Femur (tissue), 1 donor: ENCODE data around the gene HOXB8.

ENCODE experiments used
- DNase-seq: peaks from one replicate; pipeline ENCODE4 v3.0.0-alpha.2; 2017

HOXB8 gene

GRCh38 chr17:48615047-48615962, at the start of gene HOXB8:
Gene HOXB8, minus strand, starts transcription at chr17:48615292. Its CDS starts 588 bp downstream, at chr17:48614704.
- DNase-seq: no peak

GRCh38 chr17:48663134-48663924, 48.2 kb upstream of the HOXB8 start:
- DNase-seq: no peak

- DNase-seq: no peak
Measured at GRCh38 chr17:48655913-48656312, 40.8 kb upstream of the HOXB8 start.

- no peak for DNase-seq
Measured at GRCh38 chr17:48649741-48650140, 34.6 kb upstream of the HOXB8 start.

GRCh38 chr17:48647963-48648245, 32.8 kb upstream of the HOXB8 start:
- no peak for DNase-seq

- DNase-seq: no peak
Measured at GRCh38 chr17:48647103-48647962, 32.2 kb upstream of the HOXB8 start.

GRCh38 chr17:48646183-48647102, 31.4 kb upstream of the HOXB8 start:
- no peak for DNase-seq

- DNase-seq: no peak
Measured at GRCh38 chr17:48645639-48646182, 30.6 kb upstream of the HOXB8 start.

DNA sequence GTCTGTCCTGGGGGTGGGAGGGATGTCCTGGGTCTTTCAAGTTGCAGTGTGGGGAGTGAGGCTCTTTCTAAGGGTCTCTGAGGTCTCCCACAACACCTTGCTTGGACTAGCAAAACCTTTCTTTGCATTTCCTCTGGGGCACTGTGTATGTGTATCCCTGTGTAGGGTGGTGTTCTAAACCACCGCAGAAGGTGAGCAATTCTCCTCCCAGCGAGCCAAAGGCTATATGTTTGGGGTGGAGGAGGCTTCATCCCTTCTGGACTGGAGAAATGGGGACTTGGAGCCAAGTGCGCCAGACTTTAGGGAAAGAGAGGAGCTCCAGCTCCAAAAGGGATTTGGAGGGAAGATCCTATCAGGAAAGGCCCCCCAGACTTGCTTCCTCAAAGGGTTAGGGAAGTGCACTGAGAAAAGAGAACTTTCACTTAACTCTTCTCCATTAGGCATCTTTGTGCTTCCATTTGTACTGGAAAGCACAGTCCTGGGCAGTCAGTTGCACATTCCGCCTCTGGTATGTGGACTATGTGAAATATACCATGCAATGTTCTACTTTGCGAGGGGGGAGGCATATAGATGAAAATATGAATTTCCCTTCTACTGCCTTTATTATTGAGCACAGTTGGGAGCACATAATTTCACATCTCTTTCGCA, 29.9 kb upstream of the HOXB8 start:
- DNase-seq: no peak

GRCh38 chr17:48644159-48644558, 29.1 kb upstream of the HOXB8 start:
- DNase-seq: no peak

GRCh38 chr17:48643697-48644012, 28.6 kb upstream of the HOXB8 start:
- DNase-seq: no peak

DNA sequence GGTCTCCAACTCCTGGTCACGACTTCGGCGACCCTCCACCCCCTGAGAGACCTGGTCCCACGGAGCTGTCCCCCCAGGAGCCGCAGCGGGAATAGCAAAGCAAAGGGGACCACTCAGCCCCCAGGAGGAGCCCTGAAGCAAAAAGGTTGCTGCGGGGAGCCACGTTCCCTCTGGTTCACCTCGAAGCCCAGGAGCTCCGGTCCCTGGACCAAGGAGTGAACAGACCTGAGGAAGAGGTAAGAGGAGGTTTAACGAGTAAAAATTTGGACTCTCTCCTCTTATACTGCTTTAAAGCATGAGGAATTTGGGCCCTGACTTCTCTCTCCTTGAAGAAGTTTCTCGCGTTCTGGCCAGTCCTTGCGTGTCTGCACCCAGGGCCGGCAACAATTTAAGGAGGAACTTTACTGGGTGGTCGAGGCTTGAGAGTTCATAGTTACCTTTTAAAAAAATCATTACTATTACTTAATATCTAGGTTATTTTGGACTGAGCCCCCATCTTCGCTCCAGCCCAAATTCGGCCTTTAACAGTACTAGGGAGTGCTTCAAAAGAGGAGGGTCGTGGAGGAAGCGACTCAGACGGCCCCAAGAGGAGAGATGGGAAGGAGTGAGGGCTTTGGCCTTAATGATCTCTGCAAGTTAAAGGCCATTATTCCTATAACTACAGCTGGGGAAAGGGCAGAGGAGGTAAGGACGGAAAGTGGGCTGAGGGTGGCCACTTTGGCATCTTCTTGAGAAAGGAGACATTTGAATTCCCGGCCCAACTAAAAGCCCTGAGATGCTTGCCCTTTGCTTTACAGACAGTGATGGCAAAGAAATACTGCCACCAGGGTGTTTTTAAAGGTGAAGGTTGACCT, 28.0 kb upstream of the HOXB8 start:
- no peak for DNase-seq

DNA sequence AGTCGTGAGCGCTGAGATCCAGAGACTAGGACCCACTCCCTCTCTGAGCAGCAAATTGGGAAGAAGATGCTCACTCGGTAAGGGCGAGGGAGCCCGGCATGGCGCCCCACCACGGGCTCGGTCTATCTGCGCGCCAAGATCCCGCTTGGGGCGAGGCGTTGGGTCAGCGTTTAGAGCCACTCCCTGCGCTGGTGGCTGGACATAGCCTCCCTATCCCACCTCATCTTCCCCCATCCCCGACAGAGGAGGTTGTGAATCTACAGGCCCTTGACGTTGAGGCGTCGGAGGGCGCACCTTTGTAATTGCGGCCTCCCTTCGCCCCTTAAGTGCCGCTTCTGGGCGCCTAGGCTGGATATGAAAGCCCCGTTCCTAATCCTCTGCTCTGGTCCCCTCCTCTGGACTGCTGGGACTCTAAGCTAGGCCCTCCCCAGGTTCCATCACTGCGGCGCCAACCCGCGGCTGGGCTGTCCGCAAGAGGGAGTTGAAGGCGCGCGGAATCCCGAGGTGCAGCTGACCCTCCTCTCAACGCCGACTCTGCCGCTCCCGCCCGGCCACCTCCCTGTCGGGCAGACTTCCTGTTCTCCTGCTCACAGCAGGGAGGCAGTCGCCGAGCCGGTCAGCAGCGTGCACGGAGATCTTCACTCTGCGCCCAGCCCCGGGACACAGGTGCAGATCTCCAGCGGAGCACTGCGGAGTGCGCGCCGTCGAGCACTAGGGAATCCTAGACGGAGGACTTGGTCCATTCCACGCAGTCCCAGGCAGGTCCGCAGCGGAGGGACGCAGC, 27.2 kb upstream of the HOXB8 start:
- no peak for DNase-seq

DNA sequence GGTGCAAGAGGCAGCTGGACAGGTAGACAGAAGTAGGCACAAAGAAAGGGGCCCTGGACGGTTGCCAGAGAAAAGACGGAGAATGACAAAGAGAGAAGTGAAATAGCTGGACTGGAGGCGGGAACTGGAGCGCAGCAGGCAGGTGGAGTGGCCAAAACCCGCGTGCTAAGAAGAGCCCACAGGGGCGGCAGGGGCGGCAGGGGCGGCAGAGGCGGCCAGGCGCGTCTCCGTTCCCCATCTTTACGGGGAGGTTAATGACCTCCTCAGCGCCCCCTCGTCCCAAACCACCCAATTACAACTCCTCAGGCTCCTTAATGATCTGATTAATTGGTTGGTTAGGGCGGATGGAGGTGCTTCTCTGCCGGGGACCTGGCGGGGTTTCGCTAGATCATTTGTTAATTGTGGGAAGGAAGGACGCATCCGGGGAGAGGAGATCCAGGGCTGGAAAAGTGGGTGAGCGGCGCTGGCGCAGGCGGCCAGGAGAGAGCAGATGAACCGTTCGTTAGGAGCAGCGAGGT, 26.5 kb upstream of the HOXB8 start:
- DNase-seq: no peak

DNA sequence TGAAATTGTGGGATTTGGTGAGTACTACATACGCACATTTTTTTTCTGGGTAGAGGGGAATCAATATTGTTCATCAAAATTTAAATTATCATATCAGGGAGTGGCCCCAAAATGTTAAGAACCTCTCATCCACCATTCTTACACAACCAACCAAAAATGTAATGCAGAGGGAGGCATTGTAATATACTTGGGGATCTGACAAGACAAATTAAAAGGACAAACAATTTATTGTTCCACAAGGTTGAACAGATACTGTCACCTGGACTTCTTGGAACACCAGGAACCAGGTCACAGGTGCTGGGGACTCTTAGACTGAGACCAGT, 25.7 kb upstream of the HOXB8 start:
- no peak for DNase-seq

DNA sequence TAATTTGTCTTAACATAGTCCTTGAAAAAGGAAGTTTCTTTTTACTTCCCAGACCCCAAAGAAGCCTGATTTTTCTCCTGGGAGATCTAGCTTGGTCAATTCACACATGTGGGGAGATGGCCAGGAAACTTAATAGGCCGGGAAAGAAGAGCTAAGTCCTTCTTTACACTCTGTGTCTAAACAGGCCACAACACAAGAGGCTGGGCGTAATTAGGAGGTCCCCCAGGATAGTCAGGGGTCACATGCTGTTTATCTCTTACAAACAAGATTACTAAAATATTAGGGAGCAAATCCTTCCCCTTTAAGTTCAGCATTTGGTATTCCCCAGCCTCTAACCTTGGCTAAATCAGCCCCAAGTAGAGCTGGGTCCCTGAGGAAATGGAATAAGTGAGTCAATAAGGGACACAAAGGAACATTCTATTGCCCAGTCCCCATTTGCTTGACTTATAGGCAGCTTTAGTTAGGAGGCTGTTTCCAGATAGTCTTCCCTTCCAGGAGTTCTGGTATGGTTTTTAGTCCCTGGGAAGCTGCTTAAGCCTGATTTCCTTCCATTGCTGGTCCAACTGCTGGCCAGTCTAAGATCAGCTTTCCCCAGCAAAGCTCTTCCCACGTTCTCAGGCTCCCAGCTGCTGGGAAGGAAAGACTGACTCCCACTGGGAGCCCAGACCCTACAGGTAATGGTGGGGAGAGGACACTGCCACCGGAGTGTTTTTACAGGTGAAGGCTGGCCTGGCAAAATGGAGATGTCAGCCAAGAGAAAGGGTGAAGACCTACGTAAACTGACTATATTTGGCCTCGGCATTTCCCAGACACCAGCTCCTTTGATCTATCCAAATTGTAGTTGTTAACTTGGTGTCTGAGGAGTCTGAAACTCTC, 25.1 kb upstream of the HOXB8 start:
- no peak for DNase-seq

GRCh38 chr17:48639136-48639535, 24.0 kb upstream of the HOXB8 start:
- no peak for DNase-seq
